Measurements from ENCODE around the gene CTNNBIP1.

Gene CTNNBIP1

DNA sequence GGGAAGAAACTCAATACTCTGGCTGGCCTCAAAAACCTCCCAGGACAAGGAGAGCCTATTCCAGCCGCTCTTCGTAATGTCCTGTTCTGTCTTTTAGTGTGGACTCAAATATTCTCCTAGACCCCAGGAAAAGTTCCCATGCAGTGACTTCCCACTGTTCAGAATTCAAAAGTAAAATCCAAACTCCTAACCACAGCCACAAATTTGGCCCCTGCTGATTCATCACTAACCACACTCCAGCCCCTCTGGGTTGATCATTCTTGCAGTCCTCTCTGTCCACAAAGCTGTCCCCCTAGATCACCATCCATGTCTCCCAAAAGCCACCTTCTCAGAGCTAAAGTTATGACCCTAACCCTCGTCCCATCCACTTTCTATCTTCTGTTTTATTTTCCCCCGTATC is 5.1 kb downstream of the CTNNBIP1 start:
- no peak for TF ChIP-seq CTCF (IDR thresholded peaks at IDR 0.05; ENCODE audit: low read depth, low read length, missing control alignments)
- DNase-seq (ENCODE audit: low read depth), result no peak
- no peak overlapping the region for H3K4me3 ChIP-seq (ENCODE audit: low read depth, low read length)

DNA sequence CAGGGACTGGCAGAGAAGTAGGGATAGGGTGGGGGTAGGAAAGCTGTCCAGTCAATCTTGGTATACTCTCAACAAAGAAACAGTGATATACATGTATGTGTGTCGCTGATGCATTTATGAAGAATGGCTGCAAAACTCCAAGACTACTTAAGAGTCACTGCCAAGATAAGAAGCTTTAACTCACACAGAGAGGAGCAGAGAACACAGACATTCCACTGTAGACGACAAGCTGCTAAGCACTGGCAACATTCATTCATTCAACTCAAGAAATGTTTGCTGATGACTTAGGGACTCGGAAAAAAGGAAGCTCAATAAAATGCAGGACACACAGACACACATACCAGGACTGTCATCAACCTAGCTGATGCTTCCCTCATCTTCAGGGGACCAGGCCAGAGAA is 5.5 kb downstream of the CTNNBIP1 start:
- no peak overlapping the region for H3K4me3 ChIP-seq (ENCODE audit: low read depth, low read length)
- no peak for TF ChIP-seq CTCF (IDR thresholded peaks at IDR 0.05; ENCODE audit: low read depth, low read length, missing control alignments)
- DNase-seq (ENCODE audit: low read depth), result no peak

DNA sequence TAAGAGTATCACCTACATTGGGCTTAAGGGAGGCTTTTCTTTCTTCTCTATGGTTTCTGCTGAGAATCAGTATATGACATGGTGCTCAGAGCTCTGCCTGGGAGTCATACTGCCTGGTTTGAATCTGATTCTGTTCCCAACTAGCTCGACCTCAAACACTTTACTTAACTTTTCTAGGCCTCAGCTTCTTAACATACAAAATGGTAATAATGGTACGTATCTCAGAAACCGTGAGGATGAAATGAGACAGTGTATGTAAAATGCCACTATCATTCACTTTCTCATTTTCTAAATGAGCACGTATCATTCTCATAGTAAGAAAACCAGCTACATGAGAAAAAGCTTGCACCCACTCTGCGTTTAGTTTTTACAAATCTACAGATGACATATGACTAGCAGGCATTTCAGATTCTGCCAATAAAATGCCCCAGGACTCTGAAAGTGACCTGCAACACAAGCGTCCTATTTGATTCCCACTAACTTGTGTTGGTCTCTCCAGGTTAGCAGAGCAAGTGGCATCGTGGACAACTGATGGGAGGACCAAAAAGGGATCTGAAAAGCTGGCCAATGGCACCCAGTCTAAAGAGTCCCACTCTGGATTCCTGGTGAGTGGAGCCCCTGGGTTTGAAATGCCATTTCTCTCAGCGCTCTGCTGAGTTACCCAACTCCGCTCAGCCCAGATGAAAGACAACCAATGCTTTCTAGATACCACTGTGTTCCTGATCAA is 6.1 kb downstream of the CTNNBIP1 start:
- peak; percentile 29 for DNase-seq (ENCODE audit: low read depth)
- H3K4me3 ChIP-seq (ENCODE audit: low read depth, low read length), result no peak overlapping the region

GRCh38 chr1:9902060-9902452 is 8.0 kb downstream of the CTNNBIP1 start:
- no peak overlapping the region for H3K4me3 ChIP-seq (ENCODE audit: low read depth, low read length)
- TF ChIP-seq CTCF (IDR thresholded peaks at IDR 0.05; ENCODE audit: low read depth, low read length, missing control alignments), result no peak
- no peak for DNase-seq (ENCODE audit: low read depth)

More for the DNA sequence above, 6.1 kb downstream of the CTNNBIP1 start:
- TF ChIP-seq CTCF (IDR thresholded peaks at IDR 0.05; ENCODE audit: low read depth, low read length, missing control alignments), result no peak

DNA sequence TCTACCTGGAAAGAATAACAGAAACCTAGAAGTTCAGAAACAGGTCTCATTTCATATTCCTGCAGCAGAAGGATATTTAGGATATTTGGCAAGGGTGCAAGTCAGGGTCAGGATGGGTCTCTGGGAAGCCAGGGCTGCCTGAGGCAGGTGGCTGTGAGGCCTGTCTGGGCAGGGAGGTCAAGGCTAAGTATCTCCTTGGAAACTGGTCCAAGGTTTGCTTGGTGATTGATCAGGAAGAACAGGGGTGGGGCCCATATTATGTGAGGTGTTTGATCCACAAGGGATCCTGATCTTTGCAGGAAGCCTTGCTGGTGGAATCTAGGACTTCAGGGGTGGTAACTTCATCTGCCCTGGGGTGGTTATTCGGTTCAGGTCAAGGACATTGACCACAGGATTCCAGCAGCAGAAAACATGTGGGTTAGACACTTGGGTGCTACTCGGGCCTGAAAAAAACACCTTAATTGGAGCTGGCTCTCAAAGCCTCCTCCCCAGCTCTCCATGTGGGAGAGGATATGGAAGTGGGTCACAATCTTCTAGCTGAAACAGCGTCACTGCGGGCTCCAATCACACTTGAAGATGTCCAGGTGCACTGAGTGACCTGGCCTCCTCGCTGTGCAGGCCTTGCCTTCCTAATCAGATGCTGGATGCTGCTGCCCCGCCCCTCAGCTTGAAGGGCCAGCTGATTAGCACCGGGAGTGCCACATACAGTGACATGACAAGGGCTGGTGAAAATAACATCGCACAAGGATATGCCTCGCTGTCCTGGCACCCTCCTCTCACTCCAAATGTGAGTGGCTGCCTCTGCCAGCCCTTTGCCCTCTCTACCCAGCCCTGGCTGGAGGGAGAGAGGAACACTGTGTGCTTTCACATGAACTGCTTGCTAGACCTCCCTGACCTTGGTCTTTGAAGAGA is 8.7 kb downstream of the CTNNBIP1 start:
- no peak for DNase-seq (ENCODE audit: low read depth)
- no peak for TF ChIP-seq CTCF (IDR thresholded peaks at IDR 0.05; ENCODE audit: low read depth, low read length, missing control alignments)
- no peak overlapping the region for H3K4me3 ChIP-seq (ENCODE audit: low read depth, low read length)

DNA sequence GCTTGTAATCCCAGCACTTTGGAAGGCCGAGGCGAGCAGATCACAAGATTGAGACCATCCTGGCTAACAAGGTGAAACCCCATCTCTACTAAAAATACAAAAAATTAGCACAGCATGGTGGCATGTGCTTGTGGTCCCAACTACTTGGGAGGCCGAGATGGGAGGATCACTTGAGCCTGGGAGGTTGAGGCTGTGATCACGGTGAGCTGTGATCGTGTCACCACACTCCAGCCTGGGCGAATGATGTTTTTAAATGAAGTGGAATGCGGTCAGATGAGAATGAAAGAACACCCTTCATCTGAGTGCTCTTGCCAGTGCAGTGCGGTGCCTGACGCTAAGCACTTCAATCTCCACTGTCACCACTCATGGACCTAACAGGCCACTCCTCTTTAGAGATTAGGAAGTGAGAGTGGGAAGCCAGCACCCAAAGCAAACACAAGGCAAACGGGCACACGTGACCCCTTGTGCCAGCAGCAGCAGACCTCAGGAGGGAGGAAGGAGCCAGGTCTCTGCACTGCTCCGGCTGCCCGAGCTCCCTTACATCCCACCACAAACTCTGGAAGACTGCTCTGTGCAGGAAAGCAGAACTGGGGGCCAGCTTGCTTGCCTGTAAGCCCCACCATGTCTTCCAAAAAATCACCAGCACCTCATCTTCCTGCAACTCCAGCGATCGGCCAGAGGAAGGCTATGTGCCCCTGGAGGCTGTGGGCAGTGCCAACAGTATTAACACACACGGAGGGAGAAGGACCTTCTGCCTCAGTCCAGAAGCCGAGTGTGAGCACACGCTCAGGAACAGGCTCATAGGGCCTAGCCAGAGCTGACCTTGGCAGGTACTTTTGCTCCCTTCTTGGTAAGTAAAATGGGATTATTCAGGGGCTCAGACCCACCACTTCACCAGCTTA is 9.7 kb downstream of the CTNNBIP1 start:
- no peak for TF ChIP-seq CTCF (IDR thresholded peaks at IDR 0.05; ENCODE audit: low read depth, low read length, missing control alignments)
- peak; percentile 25 for DNase-seq (ENCODE audit: low read depth)
- H3K4me3 ChIP-seq (ENCODE audit: low read depth, low read length), result no peak overlapping the region
